IPS DF 4.7 (cell line): ENCODE results near the gene ESRRG.

Experiments used
- DNase-seq: peaks from one replicate; pipeline ENCODE4 v3.0.0-alpha.2; 2013; ENCODE audit warnings: low spot score; ENCODE audit errors: extremely low read depth

Gene ESRRG

DNA sequence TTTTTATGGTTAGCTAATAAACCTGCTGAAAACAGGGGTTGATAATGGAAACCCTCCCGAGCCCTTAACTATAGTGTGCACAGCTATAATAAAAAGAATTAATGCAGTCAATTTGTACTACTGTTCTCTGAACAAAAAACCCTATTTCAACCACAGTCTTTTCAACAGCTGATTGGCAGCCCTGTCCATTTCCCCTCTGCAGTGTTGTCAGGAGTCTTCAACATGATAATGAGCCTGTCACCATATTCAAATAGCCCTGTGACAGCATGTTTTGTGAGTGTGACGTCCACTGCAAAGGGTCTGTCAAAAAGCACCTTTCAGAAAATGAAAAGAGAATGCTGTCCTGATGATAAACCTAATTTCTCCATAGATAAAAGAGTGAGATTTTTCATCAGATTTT lies 92.7 kb downstream of the ESRRG start:
- DNase-seq, result no peak

DNA sequence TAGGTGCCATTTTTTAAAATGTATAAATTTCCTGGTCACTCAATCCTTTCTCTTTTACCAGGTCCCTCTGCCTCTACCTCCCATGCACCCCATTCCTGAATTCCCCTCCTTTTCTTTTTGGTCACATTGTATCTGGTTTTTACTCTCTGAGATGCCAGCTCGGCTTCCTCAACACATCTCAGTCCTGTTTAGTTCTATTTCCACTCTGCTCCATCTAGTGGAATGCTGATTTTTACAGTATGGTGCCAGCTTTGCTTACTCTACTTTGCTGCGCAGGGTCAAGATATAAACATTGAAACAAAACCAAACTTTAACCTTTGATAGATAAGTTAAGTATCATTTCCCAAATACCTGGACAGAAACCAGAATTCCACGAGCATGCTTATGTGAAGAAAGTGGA lies 96.0 kb downstream of the ESRRG start:
- DNase-seq, result no peak

- DNase-seq, result no peak
These were observed 96.7 kb downstream of the ESRRG start for GRCh38 chr1:216626394-216627067.

DNA sequence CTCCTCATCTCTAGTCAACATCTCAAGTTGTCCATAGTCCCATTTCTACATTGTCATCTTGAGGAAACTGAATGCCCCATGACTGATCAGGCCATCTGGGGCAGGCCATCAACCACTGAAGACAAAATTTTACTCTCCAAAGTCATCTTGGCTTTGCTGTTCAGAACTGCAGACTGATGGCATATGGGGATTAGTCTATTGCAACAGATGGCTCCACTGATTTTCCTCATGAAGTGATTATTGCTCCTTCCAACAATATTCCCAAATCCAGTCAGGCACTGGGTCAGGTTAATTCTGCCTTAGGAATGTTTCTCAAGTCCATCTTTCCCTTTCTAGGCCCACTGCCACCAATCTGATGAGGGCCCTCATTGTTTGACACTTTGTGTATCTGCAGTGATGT lies 101.7 kb downstream of the ESRRG start:
- no peak for DNase-seq

- DNase-seq, result no peak
These were observed 106.0 kb downstream of the ESRRG start for GRCh38 chr1:216617081-216617875.

GRCh38 chr1:216616425-216616824 lies 106.8 kb downstream of the ESRRG start:
- DNase-seq, result no peak

- no peak for DNase-seq
These were observed 109.0 kb downstream of the ESRRG start for GRCh38 chr1:216614011-216614934.

DNA sequence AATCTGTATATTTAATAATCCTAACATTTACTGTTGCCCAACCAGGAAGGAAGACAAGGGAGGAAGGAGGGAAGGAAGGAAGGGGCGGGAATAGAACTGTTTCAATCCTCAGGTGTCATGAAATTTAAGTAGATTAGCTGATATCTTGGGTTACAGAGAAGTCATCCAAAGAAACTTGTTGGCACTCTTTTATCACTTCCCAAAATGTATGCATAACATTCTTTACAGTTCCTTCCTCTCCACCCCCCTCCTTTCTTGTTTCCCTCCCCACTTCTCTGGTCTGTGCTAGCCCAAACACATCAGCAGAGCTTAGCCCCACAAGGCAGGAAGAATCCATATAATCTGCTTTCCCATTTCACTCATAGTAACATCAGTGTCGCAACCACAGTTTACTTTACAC lies 110.9 kb downstream of the ESRRG start:
- DNase-seq, result no peak

- no peak for DNase-seq
These were observed 116.0 kb downstream of the ESRRG start for GRCh38 chr1:216607067-216607697.

- DNase-seq, result no peak
These were observed 117.1 kb downstream of the ESRRG start for GRCh38 chr1:216606047-216606637.

DNA sequence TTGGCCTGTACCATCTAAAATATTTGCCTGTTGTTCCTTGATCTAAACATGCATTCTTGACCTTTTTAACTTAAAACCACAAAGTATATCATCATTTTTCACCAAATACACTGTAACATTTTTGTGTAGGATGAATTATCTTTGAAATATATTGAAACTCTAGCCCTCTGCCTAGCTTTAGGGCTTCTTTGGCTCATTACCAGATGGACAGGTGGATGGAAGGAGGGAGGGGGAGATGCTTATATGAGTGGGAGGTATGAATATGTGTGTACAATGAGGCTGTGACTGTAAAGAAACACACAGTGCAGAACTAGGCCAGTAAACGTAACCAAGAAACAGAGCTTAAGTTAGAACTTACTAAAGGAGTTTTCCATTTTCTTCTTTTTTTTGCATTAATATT lies 118.5 kb downstream of the ESRRG start:
- no peak for DNase-seq

GRCh38 chr1:216600730-216601609 lies 122.3 kb downstream of the ESRRG start:
- DNase-seq, result no peak

DNA sequence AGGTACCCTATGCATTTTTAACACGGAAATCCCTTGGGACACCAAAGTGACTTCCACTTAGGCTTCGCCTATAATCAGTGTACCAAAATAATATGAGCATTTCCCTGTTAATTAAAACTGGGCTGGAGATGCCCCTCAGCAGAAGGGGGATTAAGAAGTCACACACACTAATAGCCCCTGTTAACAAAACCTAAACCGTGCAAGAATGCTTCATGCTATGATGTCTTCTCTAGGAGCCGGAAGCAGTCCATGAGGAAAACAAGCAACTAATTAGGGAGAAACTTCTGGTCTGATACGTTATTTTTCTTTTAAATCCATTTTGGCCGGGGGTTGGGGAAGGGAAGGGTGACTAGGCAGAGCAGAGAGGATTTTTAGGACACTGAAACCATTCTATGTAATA lies 123.4 kb downstream of the ESRRG start:
- DNase-seq, result no peak

GRCh38 chr1:216598448-216598847 lies 124.8 kb downstream of the ESRRG start:
- DNase-seq, result no peak

DNA sequence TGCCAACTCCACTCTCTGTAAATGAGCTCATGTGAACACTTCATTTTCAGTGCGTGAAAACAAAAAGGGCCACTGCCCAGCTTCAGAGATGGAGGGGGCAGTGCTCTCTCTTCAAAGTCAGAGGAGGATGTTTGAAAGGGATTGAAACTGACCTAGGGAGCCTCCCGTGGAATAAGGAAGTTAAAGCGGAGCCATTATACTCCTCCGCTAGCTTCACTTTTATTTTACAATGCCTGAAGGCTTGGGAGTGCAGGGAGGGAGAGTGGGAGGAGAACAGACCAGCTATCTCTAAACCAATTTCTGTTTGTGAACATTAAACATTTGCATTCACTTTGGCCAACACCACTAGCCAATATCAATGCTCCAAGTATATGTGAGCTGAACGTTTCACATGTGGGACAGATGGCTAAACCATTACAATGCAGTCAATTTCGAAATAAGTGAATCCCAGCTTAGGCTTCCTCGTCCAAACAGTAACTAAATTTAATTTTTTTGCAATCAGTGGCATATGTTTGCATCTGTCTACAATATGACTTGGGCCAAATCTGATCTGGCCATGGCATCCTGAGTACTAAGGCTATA lies 126.9 kb downstream of the ESRRG start:
- DNase-seq, result no peak

GRCh38 chr1:216587715-216588114 lies 135.5 kb downstream of the ESRRG start:
- no peak for DNase-seq

GRCh38 chr1:216582151-216582550 lies 141.1 kb downstream of the ESRRG start:
- no peak for DNase-seq

DNA sequence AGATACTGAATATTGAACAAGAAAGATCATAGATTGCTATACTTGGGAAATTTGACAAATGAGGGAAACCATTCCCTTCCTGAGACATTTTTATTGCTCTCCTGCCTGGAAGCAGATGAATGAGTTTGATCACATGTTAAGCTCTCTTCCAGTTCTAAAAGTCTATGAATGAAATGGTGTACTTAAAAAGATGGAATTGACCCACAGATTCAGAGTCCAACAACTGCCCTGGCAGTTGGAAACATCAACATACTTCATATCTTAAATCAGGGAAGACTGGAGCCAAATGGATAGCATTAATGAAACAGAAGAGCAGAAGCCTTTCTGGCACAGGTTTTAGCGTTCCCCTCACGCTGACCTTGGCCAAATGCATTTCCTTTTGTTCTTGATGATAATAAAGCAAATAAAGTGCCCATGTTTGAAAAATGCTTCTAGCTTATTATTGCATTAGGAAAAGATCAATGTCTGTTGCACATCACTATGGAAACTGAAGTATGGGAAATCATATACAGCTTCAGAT lies 142.6 kb downstream of the ESRRG start:
- no peak for DNase-seq

DNA sequence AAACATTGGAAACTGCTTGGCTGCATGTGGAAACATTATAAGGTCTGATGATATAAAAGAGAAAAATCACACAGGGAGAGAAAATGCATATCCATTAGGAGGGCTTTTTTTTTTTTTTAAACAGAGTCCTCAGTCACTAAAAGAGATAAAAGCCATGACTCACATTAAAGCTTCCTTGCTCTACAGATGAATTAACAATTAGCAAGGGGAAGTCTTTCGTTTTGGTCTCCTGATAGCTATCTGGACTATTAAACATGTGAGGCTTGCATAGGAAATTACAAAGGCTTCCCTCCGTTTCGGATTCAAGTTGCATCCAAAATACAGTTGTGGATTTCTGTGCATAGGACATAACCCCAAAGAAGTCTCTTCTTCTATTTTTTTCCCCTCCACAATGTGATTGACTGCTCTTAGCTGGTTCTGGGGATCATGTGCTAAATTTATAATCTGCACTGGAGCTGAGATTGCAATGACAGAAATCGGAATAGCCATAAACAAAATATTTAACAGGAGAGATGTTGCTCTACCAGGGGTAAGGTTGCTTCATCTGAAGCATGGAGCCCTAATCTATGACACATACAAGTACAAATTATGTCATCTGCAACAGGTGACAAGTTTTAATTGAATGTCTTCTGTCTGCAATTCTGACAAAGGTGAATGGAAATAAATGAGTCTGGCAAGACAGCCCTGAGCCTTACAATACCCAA lies 146.8 kb downstream of the ESRRG start:
- no peak for DNase-seq
